ENCODE data around the gene FAM149B1.
"Not testable (repeated sequence)": the region's sequence is repeated elsewhere in the genome, so short reads cannot be mapped to it uniquely, and the experiment has no call there.

The FAM149B1 gene
- 22.1 reads per million, percentile 49 among the genes with 10 or more reads in this experiment for total RNA-seq

GRCh38 chr10:73167783-73168464 lies at the start of gene FAM149B1, which contains the start of gene ECD:
Gene FAM149B1 (plus strand): TSS chr10:73168119. CDS start chr10:73168340, 221 bp downstream.
Gene ECD (minus strand): TSS chr10:73168008. CDS start chr10:73163937, 4,071 bp downstream.
- DNase-seq, result peak; percentile 90

- DNase-seq, result no peak
Measured at GRCh38 chr10:73119457-73119856, 48.5 kb upstream of the FAM149B1 start.

- DNase-seq, result no peak
Measured at GRCh38 chr10:73119952-73120351, 48.0 kb upstream of the FAM149B1 start.

- no peak for DNase-seq
Measured at GRCh38 chr10:73126343-73126742, 41.6 kb upstream of the FAM149B1 start.

GRCh38 chr10:73131301-73131700 lies 36.6 kb upstream of the FAM149B1 start:
- no peak for DNase-seq

- DNase-seq, result no peak
Measured at GRCh38 chr10:73131913-73132686, 35.8 kb upstream of the FAM149B1 start.

GRCh38 chr10:73134727-73135126 lies 33.2 kb upstream of the FAM149B1 start:
- DNase-seq, result no peak

GRCh38 chr10:73136627-73137026 lies 31.3 kb upstream of the FAM149B1 start:
- no peak for DNase-seq

- no peak for DNase-seq
Measured at GRCh38 chr10:73139251-73139650, 28.7 kb upstream of the FAM149B1 start.

GRCh38 chr10:73141603-73142002 lies 26.3 kb upstream of the FAM149B1 start:
- no peak for DNase-seq

GRCh38 chr10:73150633-73151413 lies 17.1 kb upstream of the FAM149B1 start:
- not testable (repeated sequence) for DNase-seq

- DNase-seq, result no peak
Measured at GRCh38 chr10:73152009-73152408, 15.9 kb upstream of the FAM149B1 start.

- no peak for DNase-seq
Measured at GRCh38 chr10:73156054-73156453, 11.9 kb upstream of the FAM149B1 start.

GRCh38 chr10:73159038-73159648 lies 8.8 kb upstream of the FAM149B1 start:
- peak; percentile 49 for DNase-seq

- no peak for DNase-seq
Measured at GRCh38 chr10:73161079-73161478, 6.8 kb upstream of the FAM149B1 start.

- no peak for DNase-seq
Measured at GRCh38 chr10:73161662-73162061, 6.3 kb upstream of the FAM149B1 start.

- DNase-seq, result no peak
Measured at GRCh38 chr10:73163096-73163495, 4.8 kb upstream of the FAM149B1 start.

- DNase-seq, result no peak
Measured at GRCh38 chr10:73166972-73167371, 947 bp upstream of the FAM149B1 start.

GRCh38 chr10:73167458-73167782 lies 499 bp upstream of the FAM149B1 start:
- no peak for DNase-seq

- no peak for DNase-seq
Measured at GRCh38 chr10:73168465-73168803, 515 bp downstream of the FAM149B1 start.

- no peak for DNase-seq
Measured at GRCh38 chr10:73169320-73169719, 1.4 kb downstream of the FAM149B1 start.

- no peak for DNase-seq
Measured at GRCh38 chr10:73172867-73173266, 4.9 kb downstream of the FAM149B1 start.

Measured in effector CD4-positive, alpha-beta T cell (primary cell).